Kidney (tissue), 14 donors: Measurements from ENCODE around the gene MACROD2. TPM values are rescaled to one million over a fixed set of nuclear protein-coding genes. Genes with fewer than 3 reads are reported as not detected.

Experiments
- DNase-seq, 5 donors: peaks; one replicate each; pipeline ENCODE4 v3.0.0-alpha.2; 2013 to 2020
- FAIRE-seq: peaks from 2 replicates; lab custom pipeline; 2012; peaks lifted over from hg19 to GRCh38; lab: Jason Lieb, UNC
- H3K27ac ChIP-seq, 2 donors: one replicate each; pipeline ENCODE4 v1.7.0; 2013; ENCODE audit warnings: low read depth in 2 of 2, low read length in 2 of 2, inconsistent platforms in 1 of 2
- H3K27me3 ChIP-seq: one replicate; pipeline ENCODE4 v1.7.1; 2013; ENCODE audit warnings: low read length, inconsistent platforms; ENCODE audit not compliant: control insufficient read depth, insufficient read depth
- H3K36me3 ChIP-seq, 3 donors: one replicate each; pipeline versions ENCODE4 v1.7.0 to v1.7.1; 2013; ENCODE audit warnings: low read length in 3 of 3, control low read depth in 1 of 3, inconsistent platforms in 1 of 3; ENCODE audit not compliant: insufficient read depth in 3 of 3, control insufficient read depth in 2 of 3
- H3K4me1 ChIP-seq, 3 donors: one replicate each; pipeline versions ENCODE4 v1.7.0 to v1.7.1; 2013; ENCODE audit warnings: low read length in 3 of 3, inconsistent platforms in 1 of 3, low read depth in 1 of 3; ENCODE audit not compliant: control insufficient read depth in 2 of 3, insufficient read depth in 2 of 3
- H3K4me3 ChIP-seq, 3 donors: one replicate each; pipeline versions ENCODE4 v1.7.0 to v1.8.1; 2013; ENCODE audit warnings: low read length in 3 of 3, control low read depth in 1 of 3, inconsistent platforms in 1 of 3
- H3K9ac ChIP-seq, 3 donors: one replicate each; pipeline versions ENCODE4 v1.7.0 to v1.7.1; 2013; ENCODE audit warnings: low read length in 3 of 3, control low read depth in 1 of 3, inconsistent platforms in 1 of 3
- H3K9me3 ChIP-seq, 3 donors: one replicate each; pipeline versions ENCODE4 v1.7.0 to v1.7.1; 2013; ENCODE audit warnings: low read length in 3 of 3, control low read depth in 1 of 3, inconsistent platforms in 1 of 3; ENCODE audit not compliant: control insufficient read depth in 2 of 3, insufficient read depth in 1 of 3
- intact Hi-C: fragments of 100-400 bp; cut with DNase I; formaldehyde crosslinking; loops from one replicate; pipeline ENCODE4 v1.11.1; 2022
- polyA plus RNA-seq: library from polyadenylated mRNA; stranded (reverse); fragments of 350-450 nt; fragmentation: Illumina TruSeq; extraction: RNeasy Lipid Tissue Mini Kit (QIAGEN cat#74804); gene quantifications from one replicate; pipeline ENCODE4 v1.2.3, GENCODE V29; 2014; ENCODE audit warnings: low read depth, low replicate concordance; ENCODE audit not compliant: insufficient read depth
- total RNA-seq: library from RNA; stranded (reverse); fragmentation: NEBNext Ultra II Directional; extraction: Animal tissue kit (Norgen Biotek cat#: 25700); gene quantifications from one replicate; pipeline ENCODE4 v1.2.1, GENCODE V29; 2021
- TF ChIP-seq, protein P1 (sequence below): IDR thresholded peaks from 3 replicates; pipeline ENCODE4 v1.5.1; 2012; ENCODE audit warnings: mild to moderate bottlenecking, moderate library complexity, borderline replicate concordance; ENCODE audit not compliant: insufficient read depth; ENCODE audit errors: extremely low read depth
- donor health status: control.
- donor health status: control.
- donor health status: control.
- donor health status: control.
- donor health status: control.
- donor health status: DM: yes; HTN: yes; CAD: no.
- donor health status: Normal renal cell carcinoma (clear cell type).

The MACROD2 gene
- total and polyA plus RNA-seq, 2 donors from 2014 or later: 3.0 to 10.0 TPM

DNA sequence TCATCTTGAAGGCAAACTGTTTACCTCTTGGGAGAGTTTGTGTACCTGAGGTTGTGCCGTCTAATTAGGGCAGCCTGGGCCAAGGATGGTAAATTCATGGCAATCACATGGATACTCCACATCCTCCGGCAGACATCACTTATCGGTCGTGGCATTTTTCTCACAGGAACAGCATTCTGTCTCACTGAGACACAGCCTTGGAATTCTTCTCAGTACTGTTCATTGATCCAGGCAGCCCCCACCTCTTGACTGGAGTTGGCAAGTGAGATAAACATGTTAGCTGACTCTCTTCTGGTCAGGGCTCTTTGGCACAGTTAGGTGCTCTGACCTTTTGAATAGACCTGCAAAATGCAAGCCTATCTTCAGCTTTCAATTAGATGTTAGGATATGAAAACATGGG, 853.5 kb downstream of the MACROD2 start:
- H3K36me3 ChIP-seq: no peaks in the 10 kb centered on the region
- TF ChIP-seq, protein P1, sequence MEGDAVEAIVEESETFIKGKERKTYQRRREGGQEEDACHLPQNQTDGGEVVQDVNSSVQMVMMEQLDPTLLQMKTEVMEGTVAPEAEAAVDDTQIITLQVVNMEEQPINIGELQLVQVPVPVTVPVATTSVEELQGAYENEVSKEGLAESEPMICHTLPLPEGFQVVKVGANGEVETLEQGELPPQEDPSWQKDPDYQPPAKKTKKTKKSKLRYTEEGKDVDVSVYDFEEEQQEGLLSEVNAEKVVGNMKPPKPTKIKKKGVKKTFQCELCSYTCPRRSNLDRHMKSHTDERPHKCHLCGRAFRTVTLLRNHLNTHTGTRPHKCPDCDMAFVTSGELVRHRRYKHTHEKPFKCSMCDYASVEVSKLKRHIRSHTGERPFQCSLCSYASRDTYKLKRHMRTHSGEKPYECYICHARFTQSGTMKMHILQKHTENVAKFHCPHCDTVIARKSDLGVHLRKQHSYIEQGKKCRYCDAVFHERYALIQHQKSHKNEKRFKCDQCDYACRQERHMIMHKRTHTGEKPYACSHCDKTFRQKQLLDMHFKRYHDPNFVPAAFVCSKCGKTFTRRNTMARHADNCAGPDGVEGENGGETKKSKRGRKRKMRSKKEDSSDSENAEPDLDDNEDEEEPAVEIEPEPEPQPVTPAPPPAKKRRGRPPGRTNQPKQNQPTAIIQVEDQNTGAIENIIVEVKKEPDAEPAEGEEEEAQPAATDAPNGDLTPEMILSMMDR: no peak
- no peaks in the 10 kb centered on the region for H3K4me1 ChIP-seq
- no peaks in the 10 kb centered on the region for H3K9me3 ChIP-seq
- no peak overlapping the region for H3K9ac ChIP-seq
- H3K27ac ChIP-seq: no peak overlapping the region
- H3K27me3 ChIP-seq: no peaks in the 10 kb centered on the region
- H3K4me3 ChIP-seq: no peak overlapping the region
- intact Hi-C loops: no loop called here
- DNase-seq: no peak
- no peak for FAIRE-seq

DNA sequence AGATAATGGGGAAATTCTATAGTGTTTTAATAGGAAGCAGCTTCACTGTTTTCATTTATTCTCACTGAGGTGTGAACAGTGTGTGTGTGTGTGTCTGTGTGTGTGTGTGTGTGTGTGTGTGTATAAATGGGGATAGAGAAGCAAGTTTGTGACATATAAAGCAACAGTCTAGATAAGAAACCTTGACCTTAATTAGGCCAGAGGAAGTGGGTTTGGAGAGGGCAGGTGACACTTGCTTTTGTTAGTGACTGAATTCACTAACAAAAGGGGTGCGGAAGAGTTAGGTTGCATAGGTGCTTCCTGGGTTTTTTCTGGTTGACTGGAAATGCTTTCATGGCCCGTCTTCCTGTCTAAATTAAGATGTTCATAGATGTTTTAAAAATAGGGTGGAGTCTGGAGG, 857.8 kb downstream of the MACROD2 start:
- Histone ChIP-seq H3K4me1 (no peaks in the 10 kb centered on the region), H3K4me3 (no peak overlapping the region), H3K9ac (no peak overlapping the region), H3K9me3 (no peaks in the 10 kb centered on the region), H3K36me3 (no peaks in the 10 kb centered on the region), H3K27ac (no peak overlapping the region), H3K27me3 (no peaks in the 10 kb centered on the region)
- intact Hi-C loops: no loop called here
- DNase-seq (no peak), FAIRE-seq (no peak)
- TF ChIP-seq, protein P1: no peak

DNA sequence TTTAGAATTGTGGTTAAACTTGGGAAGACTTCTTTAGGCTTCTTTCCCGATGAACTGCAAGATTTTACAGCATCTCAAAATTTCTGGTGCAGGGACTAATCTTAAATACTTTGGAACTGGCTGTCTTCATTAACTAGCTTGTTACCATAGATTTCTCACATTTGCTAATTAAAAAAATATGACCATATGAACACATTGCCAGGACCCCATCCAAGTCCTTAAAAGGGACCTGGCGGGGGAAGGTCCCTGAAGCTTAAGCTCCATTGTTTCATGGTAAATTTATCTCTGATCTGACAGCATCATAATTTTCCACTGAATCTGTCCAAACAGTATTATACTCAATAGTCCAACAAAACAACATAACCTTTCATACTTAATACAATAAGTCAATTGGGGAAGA, 859.9 kb downstream of the MACROD2 start:
- no peak for FAIRE-seq

More for the DNA sequence above, 859.9 kb downstream of the MACROD2 start:
- H3K9ac ChIP-seq: no peak overlapping the region
- no peaks in the 10 kb centered on the region for H3K27me3 ChIP-seq
- H3K27ac ChIP-seq: no peak overlapping the region
- H3K4me1 ChIP-seq: no peaks in the 10 kb centered on the region
- DNase-seq: no peak
- intact Hi-C loops: no loop called here
- no peak overlapping the region for H3K4me3 ChIP-seq
- no peaks in the 10 kb centered on the region for H3K36me3 ChIP-seq
- no peaks in the 10 kb centered on the region for H3K9me3 ChIP-seq
- TF ChIP-seq, protein P1: no peak
